Heart left ventricle (tissue), 13 donors: ENCODE data around the gene VEGFA.

Experiments used
- POLR2A ChIP-seq, 2 donors: fragments of 450-650 bp; IDR thresholded peaks; one replicate each; pipeline ENCODE4 v1.6.1; 2017; ENCODE audit warnings: antibody characterized with exemption in 2 of 2, mild to moderate bottlenecking in 2 of 2, moderate library complexity in 2 of 2
- TF ChIP-seq, protein P1 (sequence below), 12 donors: fragments of 200-600 bp; sonication (generic) in 4 of 12; IDR thresholded peaks; one replicate each; pipeline versions ENCODE4 v1.5.0 to v1.8.0; 2018 to 2022; ENCODE audit warnings: antibody characterized with exemption in 12 of 12, mild to moderate bottlenecking in 5 of 12
- donor health status: ischemic (EF 13 %, LVEDD 7.1; RV severe dilation, severe dysfunction).
- donor health status: DM: no; HTN: yes; CAD: no.
- donor health status: DM: no; HTN: no; CAD: no.
- donor health status: ischemic (EF 25% LVEDD 6.9; RV normal size, moderate dysfunction).
- donor health status: ischemic (EF 25% LVEDD 5.7; RV mildly dilated, moderate dysfunction).
- donor health status: ischemic (EF 35%, LVEDD 5.7; RV mildly dilated, moderate dysfunction).
- donor health status: nonischemic (EF 11% LVEDD 7.7; RV severe dilation, severe dysfunction).
- donor health status: DM: yes; HTN: yes; CAD: no.
- donor health status: PGD.
- donor health status: ischemic (EF 29% LVEDD 5.4; RV normal size, mild dysfunction).
- donor health status: nonischemic (EF 23%, LVEDD 6.1; RV moderate dilation, normal function).

DNA sequence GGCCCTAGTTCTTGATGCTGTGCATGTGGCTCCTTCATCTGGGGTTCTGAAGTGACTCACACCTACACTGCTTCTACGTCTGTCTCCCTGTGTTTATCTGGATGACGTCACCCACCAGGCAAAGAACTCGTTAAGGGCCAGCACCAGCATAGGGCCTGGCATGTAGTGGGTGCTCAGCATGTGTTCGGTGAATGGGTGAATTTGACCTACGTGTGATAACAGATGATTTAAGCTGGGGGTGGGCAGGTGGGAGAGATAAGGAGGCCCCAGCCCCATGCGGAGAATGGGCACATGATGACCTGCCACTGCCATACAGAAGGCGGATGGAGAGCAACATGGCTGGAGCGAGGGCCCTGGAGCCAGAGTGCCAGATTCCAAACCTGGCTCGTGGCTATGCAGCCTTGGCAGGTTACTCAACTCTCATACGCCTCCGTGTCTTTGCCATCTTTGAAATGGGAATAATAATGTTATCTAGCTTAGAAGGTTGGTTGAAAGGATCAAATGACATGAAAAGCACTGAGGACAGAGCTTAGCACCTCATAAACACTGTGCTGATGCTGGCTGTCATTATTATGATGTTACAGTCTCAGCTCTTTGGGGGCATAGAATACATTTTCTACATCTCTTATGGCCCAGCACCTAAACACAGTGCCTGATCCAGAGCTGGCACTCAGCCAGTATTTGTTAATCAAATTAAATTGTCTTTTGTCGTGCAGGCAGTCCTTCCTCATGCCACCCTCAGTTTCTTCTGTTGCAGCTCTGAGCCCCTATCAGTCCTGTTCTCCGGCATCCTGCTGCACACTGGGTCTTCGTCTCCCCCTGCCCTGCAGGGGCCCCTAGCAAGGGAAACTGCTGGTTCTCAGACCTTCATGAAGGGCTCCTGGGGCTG lies 39.6 kb downstream of the VEGFA start:
- TF ChIP-seq, protein P1, sequence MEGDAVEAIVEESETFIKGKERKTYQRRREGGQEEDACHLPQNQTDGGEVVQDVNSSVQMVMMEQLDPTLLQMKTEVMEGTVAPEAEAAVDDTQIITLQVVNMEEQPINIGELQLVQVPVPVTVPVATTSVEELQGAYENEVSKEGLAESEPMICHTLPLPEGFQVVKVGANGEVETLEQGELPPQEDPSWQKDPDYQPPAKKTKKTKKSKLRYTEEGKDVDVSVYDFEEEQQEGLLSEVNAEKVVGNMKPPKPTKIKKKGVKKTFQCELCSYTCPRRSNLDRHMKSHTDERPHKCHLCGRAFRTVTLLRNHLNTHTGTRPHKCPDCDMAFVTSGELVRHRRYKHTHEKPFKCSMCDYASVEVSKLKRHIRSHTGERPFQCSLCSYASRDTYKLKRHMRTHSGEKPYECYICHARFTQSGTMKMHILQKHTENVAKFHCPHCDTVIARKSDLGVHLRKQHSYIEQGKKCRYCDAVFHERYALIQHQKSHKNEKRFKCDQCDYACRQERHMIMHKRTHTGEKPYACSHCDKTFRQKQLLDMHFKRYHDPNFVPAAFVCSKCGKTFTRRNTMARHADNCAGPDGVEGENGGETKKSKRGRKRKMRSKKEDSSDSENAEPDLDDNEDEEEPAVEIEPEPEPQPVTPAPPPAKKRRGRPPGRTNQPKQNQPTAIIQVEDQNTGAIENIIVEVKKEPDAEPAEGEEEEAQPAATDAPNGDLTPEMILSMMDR (IDR thresholded peaks at IDR 0.05) = no peak
- no peak for TF ChIP-seq POLR2A (IDR thresholded peaks at IDR 0.05)
